Thyroid gland (tissue), 4 donors: ENCODE results near the gene WDR4.

Experiments
- POLR2A ChIP-seq, 2 donors: fragments of 450-650 bp; IDR thresholded peaks; one replicate each; pipeline ENCODE4 v1.6.1; 2017; ENCODE audit warnings: antibody characterized with exemption in 2 of 2, mild to moderate bottlenecking in 2 of 2, moderate library complexity in 1 of 2
- TF ChIP-seq, protein P1 (sequence below), 6 experiments: fragments of 200-600 bp in 3 of 6; fragments of 450-650 bp in 3 of 6; sonication (generic) in 3 of 6; IDR thresholded peaks; one replicate each; pipeline ENCODE4 v1.5.1; 2016 to 2019; ENCODE audit warnings: antibody characterized with exemption in 6 of 6, mild to moderate bottlenecking in 2 of 6, inconsistent platforms in 1 of 6, moderate library complexity in 1 of 6

DNA sequence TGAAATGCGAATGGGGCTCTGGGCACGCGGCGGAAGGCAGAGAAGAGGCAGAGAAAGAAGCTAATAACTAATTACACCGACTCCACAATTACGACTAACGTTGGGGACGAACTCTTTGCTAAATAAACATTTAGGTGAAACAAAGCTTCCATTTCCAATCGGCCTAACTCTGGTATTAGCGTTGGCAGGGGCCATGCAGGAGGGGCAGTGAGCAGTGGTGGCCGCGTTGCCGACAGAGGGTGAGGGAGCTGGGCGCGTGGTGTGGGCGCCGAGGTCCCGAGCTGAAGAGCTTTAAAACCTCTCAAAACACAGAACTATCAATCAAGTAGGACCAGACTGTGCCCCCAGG is 13.2 kb upstream of the WDR4 start:
- TF ChIP-seq, protein P1, sequence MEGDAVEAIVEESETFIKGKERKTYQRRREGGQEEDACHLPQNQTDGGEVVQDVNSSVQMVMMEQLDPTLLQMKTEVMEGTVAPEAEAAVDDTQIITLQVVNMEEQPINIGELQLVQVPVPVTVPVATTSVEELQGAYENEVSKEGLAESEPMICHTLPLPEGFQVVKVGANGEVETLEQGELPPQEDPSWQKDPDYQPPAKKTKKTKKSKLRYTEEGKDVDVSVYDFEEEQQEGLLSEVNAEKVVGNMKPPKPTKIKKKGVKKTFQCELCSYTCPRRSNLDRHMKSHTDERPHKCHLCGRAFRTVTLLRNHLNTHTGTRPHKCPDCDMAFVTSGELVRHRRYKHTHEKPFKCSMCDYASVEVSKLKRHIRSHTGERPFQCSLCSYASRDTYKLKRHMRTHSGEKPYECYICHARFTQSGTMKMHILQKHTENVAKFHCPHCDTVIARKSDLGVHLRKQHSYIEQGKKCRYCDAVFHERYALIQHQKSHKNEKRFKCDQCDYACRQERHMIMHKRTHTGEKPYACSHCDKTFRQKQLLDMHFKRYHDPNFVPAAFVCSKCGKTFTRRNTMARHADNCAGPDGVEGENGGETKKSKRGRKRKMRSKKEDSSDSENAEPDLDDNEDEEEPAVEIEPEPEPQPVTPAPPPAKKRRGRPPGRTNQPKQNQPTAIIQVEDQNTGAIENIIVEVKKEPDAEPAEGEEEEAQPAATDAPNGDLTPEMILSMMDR (IDR thresholded peaks at IDR 0.05) = no peak
- TF ChIP-seq POLR2A (IDR thresholded peaks at IDR 0.05) = no peak
